Lower lobe of right lung (tissue), 2 donors: ENCODE results near the gene FNBP1. TPM values are rescaled to one million over a fixed set of nuclear protein-coding genes. Genes with fewer than 3 reads are reported as not detected.

Experiments
- ATAC-seq, 2 donors: fragments of 200-7000 bp; cut with Tn5 transposase; one replicate each; pipeline ENCODE4 v1.9.1; 2020 to 2022; ENCODE audit warnings: mild to moderate bottlenecking in 2 of 2, moderate library complexity in 2 of 2
- DNase-seq: peaks from one replicate; pipeline ENCODE4 v3.0.0-alpha.2; 2020
- H3K27ac ChIP-seq: fragments of 200-600 bp; one replicate; pipeline ENCODE4 v1.8.0; 2022
- H3K27me3 ChIP-seq: fragments of 200-600 bp; one replicate; pipeline ENCODE4 v1.8.0; 2022; ENCODE audit warnings: low read depth
- H3K36me3 ChIP-seq: fragments of 200-600 bp; one replicate; pipeline ENCODE4 v1.8.0; 2022; ENCODE audit warnings: mild to moderate bottlenecking
- H3K4me1 ChIP-seq: fragments of 200-600 bp; one replicate; pipeline ENCODE4 v1.8.0; 2022
- H3K4me3 ChIP-seq: fragments of 200-600 bp; one replicate; pipeline ENCODE4 v1.8.0; 2022; ENCODE audit warnings: mild to moderate bottlenecking
- H3K9me3 ChIP-seq: fragments of 200-600 bp; one replicate; pipeline ENCODE4 v1.8.0; 2022
- intact Hi-C: fragments of 100-400 bp; cut with DNase I; formaldehyde crosslinking; loops from one replicate; pipeline ENCODE4 v1.11.0; 2022
- total RNA-seq: library from RNA; stranded (reverse); fragmentation: NEBNext Ultra II Directional; extraction: Animal tissue kit (Norgen Biotek cat#: 25700); gene quantifications from one replicate; pipeline ENCODE4 v1.2.1, GENCODE V29; 2021
- TF ChIP-seq, protein P1 (sequence below): fragments of 200-600 bp; IDR thresholded peaks from one replicate; pipeline ENCODE4 v1.8.0; 2022; ENCODE audit warnings: antibody characterized with exemption, mild to moderate bottlenecking
- donor health status: DM: no; HTN: yes; CAD: no; lungs with severe emphysema.

Gene FNBP1
- total RNA-seq, 1 donor from 2014 or later, result 61.1 TPM

DNA sequence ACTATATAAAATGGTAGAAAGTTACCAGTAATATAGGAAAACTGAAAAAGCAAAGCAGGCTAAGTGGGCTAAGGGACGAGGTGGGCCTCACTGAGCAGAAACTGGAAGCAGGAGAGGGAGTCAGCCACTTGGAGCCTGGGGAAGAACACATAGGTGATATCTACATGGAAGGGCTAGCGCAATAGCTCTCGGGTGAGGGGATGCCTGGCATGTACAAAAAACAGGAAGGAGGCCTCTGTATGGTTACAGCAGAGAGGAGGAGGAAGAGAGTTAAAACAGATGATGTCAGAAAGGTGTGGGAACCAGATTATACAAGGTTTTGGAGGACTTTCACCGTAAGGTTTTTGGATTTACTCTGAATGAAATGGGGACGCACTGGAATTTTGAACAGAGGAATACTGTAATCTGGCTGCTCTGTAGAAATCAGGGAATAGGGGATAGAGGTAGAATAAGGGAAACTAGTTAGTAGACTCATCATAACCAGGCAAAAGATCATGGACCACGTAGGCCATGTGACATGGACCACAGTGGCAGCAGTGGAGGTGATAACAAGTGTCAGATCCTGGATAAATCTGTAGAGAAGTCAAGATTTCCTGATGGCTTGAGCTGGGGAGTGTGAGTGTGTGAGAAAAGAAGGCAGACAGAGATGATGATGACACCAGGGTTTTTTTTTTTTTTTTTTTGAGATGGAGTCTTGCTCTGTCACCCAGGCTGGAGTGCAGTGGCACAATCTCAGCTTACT lies 52.5 kb downstream of the FNBP1 start:
- no peak overlapping the region for H3K27ac ChIP-seq
- peaks cover 4% of the 10 kb centered on the region for H3K36me3 ChIP-seq
- H3K4me1 ChIP-seq, result peaks cover 32% of the 10 kb centered on the region
- H3K4me3 ChIP-seq, result no peak overlapping the region
- intact Hi-C loops, result no loop called here
- no peaks in the 10 kb centered on the region for H3K27me3 ChIP-seq
- ATAC-seq (peak; percentile 42 to 72), DNase-seq (no peak)
- H3K9me3 ChIP-seq, result no peaks in the 10 kb centered on the region
- TF ChIP-seq, protein P1, sequence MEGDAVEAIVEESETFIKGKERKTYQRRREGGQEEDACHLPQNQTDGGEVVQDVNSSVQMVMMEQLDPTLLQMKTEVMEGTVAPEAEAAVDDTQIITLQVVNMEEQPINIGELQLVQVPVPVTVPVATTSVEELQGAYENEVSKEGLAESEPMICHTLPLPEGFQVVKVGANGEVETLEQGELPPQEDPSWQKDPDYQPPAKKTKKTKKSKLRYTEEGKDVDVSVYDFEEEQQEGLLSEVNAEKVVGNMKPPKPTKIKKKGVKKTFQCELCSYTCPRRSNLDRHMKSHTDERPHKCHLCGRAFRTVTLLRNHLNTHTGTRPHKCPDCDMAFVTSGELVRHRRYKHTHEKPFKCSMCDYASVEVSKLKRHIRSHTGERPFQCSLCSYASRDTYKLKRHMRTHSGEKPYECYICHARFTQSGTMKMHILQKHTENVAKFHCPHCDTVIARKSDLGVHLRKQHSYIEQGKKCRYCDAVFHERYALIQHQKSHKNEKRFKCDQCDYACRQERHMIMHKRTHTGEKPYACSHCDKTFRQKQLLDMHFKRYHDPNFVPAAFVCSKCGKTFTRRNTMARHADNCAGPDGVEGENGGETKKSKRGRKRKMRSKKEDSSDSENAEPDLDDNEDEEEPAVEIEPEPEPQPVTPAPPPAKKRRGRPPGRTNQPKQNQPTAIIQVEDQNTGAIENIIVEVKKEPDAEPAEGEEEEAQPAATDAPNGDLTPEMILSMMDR, result no peak

DNA sequence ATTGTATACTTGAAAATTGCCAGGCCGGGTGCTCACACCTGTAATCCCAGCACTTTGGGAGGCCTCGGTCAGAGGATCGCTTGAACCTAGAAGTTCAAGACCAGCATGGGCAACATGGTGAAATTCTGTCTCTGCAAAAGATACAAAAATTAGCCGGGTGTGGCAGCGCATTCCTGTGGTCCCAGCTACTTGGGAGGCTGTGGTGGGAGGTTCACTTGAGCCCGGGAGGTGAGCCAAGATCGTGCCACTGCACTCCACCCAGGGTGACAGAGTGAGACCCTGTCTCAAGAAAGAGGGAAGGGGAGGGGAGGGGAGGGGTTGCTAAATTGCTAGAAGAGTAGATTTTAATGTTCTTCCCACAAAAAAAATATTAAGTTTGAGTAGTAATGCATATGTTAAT lies 53.2 kb downstream of the FNBP1 start:
- H3K27me3 ChIP-seq, result no peaks in the 10 kb centered on the region
- no peak overlapping the region for H3K27ac ChIP-seq
- intact Hi-C loops, result no loop called here
- H3K36me3 ChIP-seq, result peaks cover 4% of the 10 kb centered on the region
- no peak for DNase-seq
- no peak overlapping the region for H3K4me3 ChIP-seq
- TF ChIP-seq, protein P1, result no peak
- no peaks in the 10 kb centered on the region for H3K9me3 ChIP-seq
- peaks cover 25% of the 10 kb centered on the region for H3K4me1 ChIP-seq
- ATAC-seq, result peak in 1 of 2 donors; percentile 37

DNA sequence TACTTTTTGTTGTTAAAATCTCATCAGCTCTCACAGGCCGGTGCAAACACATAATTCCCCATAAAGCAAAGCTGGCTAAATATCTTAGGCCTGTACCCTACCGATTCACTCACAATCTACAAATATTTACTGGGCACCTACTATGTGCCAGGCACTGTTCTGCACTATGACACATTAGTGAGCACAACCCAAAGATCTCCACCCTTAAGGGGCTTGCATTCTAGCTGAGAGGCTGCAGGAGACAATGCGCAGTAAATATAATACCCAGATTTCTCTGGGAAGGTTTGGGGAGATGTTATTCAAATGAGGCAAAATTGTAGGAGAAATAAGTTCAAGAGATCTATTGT lies 53.7 kb downstream of the FNBP1 start:
- H3K27ac ChIP-seq, result no peak overlapping the region
- H3K9me3 ChIP-seq, result no peaks in the 10 kb centered on the region
- intact Hi-C loops, result no loop called here
- ATAC-seq, result no peak
- TF ChIP-seq, protein P1, result no peak
- H3K36me3 ChIP-seq, result peaks cover 4% of the 10 kb centered on the region
- H3K4me1 ChIP-seq, result peaks cover 21% of the 10 kb centered on the region
- no peak overlapping the region for H3K4me3 ChIP-seq
- no peaks in the 10 kb centered on the region for H3K27me3 ChIP-seq
- DNase-seq, result no peak

DNA sequence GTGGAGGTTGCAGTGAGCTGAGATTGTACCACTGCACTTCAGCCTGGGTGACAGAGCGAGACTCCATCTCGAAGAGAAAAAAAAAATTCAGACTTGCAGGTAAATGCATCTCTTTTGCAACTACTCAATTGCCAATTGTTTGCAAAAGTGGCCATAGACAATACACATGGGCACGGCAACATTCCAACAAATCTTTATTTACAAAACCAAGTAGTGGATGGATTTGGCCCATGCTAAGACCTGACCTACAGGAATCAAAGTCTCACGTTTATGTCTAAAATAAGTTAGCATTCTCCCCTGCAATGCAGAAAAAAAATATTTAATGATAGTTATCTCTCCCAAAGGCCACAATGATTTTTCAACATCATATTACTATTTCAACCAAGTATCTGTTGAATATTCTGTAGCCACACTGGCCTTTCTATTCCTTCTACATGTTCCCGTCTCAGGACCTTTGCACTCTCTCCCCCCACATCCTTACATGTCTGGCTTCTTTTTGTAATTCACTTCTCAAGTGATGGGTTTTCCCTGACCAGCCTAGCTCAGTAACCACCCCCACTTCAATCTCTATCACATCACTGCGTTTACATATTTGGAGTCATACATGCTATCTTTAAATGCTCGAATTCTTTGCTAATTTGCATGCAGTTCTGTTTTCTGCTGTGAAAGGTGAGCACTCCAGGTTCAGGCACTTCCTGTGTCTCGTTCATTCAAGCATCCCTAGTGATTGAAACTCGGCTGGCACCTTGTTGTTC lies 54.2 kb downstream of the FNBP1 start:
- Histone ChIP-seq H3K9me3 (no peaks in the 10 kb centered on the region), H3K27me3 (no peaks in the 10 kb centered on the region), H3K4me1 (peaks cover 19% of the 10 kb centered on the region), H3K27ac (no peak overlapping the region), H3K4me3 (no peak overlapping the region), H3K36me3 (peaks cover 2% of the 10 kb centered on the region)
- TF ChIP-seq, protein P1, result no peak
- no peak for DNase-seq
- intact Hi-C loops, result no loop called here
- ATAC-seq, result peak in 1 of 2 donors; percentile 36

DNA sequence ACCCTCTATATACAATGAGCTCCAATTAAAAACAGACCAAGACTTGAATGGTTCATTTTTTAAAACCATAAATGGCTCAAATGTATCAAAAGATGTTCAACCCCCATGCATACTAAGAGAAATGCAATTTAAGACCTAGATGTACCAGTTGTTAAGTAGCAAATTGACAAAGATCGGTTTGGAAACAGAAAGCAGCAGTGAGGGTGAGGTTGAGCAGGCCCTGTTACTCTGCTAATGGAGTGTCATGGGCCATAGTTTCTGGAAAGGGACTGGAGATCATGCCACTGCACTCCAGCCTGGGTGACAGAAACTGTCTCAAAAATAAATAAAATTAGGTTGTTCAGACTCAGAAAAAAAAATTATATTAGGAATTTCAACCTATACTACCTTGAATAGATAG lies 55.0 kb downstream of the FNBP1 start:
- Histone ChIP-seq H3K36me3 (no peaks in the 10 kb centered on the region), H3K27ac (no peak overlapping the region), H3K4me3 (no peak overlapping the region), H3K9me3 (no peaks in the 10 kb centered on the region), H3K4me1 (peaks cover 19% of the 10 kb centered on the region), H3K27me3 (no peaks in the 10 kb centered on the region)
- DNase-seq, result no peak
- intact Hi-C loops, result no loop called here
- ATAC-seq, result no peak
- TF ChIP-seq, protein P1, result no peak
